ENCODE measurements around the gene RENBP. TPM values are rescaled to one million over a fixed set of nuclear protein-coding genes. Genes with fewer than 3 reads are reported as not detected.

The RENBP gene
- total RNA-seq, 1 donor from 2014 or later, result 8.6 TPM

DNA sequence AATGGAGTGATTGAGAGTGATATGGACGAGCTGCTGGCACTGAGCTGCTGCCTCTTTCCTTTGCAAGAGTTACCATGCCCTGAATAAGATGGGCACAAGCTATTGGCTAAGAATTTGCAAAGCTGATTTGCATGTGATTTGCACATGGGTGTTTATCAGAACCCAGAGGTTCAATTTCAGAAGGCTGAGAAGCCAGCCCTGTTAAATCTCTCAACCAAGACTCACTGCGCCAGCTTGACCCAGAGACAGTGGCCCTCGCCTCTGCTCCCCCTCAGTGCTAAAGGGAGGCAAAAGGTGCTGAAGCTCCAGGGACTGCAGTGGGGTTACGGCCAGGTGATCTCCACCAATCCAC is 19.1 kb downstream of the RENBP start:
- no peak for DNase-seq (ENCODE audit: low spot score)
- intact Hi-C loops (cut with DNase I), result no loop called here

DNA sequence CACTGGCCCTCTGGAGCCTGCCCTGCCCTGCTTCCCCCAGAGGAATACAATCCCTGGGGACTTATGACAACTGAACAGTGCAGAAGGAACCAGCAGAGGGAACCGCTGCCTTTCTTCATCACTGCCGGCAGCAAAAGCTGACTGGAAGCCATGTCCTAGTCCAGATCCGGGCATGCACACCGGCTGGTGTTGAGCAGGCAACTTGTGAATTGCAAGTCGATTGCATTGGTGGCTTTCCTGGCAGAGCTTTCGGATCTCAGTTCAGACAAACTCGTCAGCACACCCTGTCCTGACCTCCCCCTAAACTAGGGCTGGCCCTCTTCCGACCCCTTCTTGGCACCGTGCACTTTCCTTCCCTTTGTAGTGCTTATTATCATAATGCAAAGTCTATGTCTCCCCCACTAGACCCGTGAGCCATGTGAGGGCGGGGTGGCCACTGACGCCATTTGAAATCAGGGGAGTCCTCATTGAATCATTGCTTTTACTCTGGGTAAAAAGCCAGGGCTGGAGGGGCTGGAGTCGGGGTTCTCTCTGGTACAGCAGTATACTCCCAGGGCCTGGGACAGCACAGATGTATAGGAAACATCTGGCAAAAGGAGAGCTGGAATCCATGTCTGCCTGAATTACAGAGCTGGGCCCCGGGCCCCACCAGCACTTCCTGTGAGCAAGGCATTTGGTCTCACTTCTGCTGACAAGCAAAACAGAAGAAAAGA is 20.1 kb downstream of the RENBP start:
- intact Hi-C loops (cut with DNase I), result no loop called here
- no peak for DNase-seq (ENCODE audit: low spot score)

DNA sequence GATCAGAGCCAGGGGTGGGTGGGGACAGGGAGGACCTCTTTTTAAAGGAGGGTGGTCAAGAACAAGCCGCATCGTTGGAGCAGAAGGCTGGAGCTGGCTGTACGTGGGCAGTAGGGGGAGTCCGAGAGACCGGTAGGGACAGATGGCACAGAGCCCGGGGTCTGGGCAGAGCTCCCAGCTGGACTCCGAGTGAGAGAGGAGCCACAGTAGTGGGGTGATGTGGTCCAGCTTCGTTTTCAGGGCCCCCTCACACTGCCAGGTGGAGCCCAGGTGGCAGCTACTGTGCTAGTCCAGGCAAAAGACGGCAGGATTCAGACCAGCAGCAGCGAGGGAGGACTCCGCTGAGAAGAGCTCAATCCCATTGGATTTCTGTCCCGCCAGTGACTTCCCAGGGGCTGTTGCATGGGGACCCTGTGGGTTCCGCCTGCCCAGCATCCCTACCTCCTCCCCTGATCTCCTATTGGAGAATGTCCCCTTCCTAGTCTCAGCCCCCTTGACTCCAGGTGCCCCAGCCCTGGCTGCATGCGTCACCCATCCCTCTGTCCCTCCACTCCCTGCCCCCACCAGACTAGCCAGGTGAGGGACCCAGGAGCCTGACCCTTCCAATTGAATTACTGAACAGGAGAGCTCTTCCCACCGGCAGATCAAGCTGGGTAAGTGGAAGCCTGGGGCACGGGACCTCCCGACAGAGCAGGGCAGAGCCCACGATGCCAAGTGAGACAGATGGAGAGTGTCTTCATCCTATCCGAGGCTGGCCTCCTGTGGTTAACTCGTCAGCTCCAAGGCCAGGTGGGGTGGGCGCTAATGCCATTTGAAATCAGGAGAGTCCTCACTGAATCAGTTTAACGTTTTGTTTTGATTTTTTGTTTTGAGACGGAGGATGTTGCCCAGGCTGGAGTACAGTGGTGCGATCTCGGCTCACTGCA is 21.2 kb downstream of the RENBP start:
- peak; percentile 88 for DNase-seq (ENCODE audit: low spot score)
- intact Hi-C loops (cut with DNase I), result no loop called here

DNA sequence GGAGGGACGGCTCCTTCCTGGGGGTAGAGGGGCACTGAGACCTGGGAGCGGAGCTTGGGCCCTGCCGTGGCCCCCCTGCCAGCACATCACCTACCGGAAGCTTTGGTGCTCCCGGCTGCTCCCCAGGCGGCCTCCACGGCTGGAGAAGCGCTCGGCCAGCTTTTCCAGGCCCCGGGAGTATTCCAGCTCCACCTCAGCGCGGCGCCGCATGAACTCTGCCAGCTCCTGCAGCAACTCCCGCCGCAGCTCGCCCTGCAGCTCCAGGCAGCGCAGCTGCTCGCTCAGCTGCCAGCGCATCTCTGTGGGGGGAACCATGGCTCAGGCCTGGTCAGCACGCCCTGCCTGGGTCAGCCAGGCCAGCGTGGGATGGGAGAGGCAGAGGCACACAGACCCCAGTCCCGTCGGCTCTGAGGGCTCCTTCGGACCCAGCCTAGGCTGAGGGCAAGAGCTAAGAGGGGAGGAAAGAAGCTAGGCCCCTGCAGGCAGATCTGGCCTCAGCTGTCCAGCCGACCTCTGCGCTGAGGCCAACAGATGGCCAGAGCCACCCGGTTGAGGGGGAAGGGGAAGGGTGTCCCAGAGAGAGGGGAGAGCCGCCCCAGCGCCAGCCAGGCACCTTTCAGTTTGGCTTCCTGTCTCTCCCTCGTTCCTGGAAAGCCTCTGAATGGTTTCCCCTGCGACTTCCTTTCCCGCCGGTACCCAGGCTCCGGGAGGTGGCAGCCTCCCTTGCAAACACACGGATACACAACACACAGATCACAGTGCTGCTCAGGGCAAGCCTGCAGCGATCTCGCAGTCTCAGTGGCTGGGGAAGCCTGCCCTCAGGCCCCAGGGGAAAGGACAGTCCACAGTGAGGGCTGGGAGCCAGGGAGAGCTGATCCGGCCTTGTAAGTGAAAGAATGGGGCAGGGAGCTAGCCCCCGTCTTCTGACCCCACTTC is 22.7 kb downstream of the RENBP start:
- intact Hi-C loops (cut with DNase I), result no loop called here
- DNase-seq (ENCODE audit: low spot score), result no peak

DNA sequence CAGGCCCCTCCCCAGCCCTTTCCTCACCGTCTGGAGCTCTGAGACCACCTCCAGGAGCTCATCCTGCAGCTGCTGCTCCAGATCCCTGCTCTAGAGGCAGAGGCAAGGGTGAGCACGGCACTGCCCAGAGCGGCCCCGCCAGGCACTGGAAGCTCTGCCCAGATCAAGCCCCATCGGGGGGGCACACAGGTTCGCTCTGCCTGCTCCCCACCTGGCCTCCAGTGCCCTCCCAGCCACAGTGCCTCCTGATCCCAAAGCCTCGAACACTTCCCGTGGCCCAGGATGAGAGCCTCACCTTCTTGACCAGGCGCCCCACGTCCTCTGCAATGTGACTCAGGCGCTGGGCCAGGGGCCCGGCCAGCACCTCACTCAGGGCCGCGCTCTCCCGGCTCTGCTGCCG is 23.4 kb downstream of the RENBP start:
- intact Hi-C loops (cut with DNase I), result no loop called here
- DNase-seq (ENCODE audit: low spot score), result no peak

DNA sequence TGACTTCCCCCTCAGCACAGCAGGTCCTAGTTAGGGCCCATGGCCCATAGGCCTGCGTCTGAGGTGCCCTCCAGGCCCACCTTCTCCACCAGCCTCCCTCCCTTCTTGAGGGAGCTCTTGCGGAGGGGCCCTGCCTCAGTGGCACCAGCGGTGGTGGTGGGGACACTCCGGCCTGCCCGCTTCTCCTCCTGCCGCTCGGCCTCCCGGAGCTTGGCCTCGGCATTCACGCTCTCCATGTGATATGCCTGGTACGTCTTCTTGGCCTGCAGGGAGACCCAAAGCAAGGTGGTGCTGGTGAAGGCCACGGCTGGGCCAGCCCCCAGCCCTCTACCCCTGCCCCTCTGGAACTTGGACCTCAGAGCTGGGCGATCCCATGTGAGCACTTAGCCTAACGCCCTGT is 23.9 kb downstream of the RENBP start:
- intact Hi-C loops (cut with DNase I), result no loop called here
- DNase-seq (ENCODE audit: low spot score), result no peak

DNA sequence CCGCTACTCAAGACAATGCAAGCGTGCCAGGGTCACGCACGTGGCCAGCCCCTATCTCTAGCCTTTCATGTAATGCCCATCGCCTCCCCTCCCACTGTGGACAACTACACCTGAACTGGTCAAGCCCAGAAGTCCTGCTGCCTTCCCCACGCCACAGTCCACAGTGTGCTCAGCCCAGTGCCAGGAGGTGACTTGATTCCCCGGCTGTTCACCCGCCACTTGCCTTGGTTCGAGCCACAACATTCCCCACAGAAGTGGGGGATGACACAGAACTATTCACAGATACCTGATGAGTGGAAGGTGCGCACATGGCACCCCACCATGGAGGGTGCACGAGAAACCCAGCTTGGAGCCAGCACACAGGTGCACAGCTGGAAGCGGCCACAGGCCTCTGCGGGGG is 25.2 kb downstream of the RENBP start:
- intact Hi-C loops (cut with DNase I), result no loop called here
- DNase-seq (ENCODE audit: low spot score), result no peak

DNA sequence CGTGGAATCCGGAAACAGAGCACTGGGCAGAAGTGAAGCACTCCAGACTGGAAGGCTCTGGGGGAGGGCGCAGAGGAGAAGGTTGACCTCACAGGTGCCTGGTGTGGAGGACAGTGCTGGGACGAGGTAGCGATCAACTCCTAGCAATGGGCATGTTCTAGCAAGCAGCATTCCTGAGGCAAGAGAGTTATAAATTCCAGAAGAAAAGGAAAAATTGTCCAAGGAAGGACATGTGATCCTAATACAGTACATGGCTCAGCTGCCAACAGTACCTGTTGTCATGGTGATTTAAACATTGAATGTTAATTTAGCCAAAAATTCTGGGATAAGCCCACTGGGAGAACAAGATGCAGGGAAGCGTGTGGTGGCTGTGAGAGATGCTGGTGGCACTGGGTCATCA is 26.6 kb downstream of the RENBP start:
- DNase-seq (ENCODE audit: low spot score), result no peak
- intact Hi-C loops (cut with DNase I), result no loop called here

DNA sequence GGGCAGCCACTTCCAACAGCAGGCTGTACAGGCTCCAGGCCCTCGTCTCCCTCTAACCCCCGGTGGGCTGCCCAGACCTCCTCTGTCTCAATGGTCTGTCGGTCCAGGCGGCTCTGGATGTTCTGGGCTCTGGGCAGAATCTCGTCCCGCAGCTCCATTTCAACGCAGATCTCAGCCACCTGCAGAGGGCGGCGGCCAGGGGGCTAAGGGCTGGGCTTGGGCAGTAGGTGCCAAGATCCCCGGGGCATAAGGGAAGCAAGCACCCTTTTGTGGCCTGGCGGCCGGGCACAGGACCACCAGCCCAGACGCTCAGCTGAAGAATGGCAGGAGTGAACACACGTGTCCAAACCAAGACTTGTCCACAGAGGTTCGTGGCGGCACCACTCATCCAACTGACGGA is 30.7 kb downstream of the RENBP start:
- intact Hi-C loops (cut with DNase I), result no loop called here
- no peak for DNase-seq (ENCODE audit: low spot score)

DNA sequence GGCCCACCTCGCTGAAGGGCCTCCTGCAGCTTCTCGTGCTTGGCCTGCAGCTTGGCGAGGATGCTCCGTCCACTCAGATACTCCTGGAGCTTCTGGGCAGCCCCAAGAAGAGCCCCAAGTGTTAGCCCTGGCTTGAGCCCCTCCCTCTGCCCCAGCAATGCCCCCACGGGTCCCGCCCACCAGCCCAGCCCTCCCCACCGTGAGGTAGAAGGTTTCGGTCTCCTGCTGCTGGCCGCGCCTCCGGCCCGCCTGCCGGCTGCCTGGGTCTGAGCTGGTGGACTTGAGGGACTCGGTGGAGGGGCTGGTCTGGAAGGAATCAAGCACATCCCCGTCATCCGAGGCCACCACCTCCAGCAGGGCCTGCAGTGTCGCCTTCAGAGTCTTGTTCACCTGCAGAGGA is 31.2 kb downstream of the RENBP start:
- no peak for DNase-seq (ENCODE audit: low spot score)
- intact Hi-C loops (cut with DNase I), result no loop called here

DNA sequence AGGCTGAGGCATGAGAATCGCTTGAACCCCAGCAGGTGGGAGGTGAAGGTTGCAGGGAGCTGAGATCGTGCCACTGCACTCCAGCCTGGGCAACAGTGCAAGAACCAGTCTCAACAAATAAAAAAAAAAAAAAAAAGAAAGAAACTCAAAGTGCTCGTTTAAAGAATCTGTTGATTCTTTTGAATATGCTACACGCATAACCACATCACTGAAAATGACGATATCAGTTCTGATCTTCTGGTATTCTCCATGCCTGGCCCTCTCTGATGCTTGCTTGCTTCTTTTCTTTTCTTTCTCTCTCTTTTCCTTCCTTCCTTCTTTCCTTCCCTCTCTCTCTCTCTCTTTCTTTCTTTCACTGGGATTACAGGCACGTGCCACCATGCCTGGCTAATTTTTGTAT is 32.6 kb downstream of the RENBP start:
- intact Hi-C loops (cut with DNase I), result no loop called here
- no peak for DNase-seq (ENCODE audit: low spot score)

DNA sequence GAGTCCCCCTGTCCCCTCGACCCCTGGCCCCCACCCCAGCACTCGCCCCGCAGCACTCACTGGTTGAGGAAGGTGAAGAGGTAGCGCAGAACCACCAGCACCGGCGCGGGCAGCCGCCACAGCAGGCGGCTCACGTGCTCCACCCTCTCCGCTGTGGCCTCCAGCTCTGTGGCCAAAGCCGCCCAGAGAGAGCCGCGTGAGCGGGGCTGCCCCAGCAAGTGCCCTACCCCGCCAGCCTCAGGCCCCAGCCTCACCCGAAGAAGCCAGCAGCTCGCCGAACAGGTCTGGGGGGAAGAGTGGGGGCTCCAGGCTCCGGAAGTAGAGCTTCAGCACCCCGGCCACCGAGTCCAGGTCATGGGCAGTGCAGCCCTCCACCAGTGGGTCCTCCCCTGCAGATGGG is 34.0 kb downstream of the RENBP start:
- intact Hi-C loops (cut with DNase I), result no loop called here

DNA sequence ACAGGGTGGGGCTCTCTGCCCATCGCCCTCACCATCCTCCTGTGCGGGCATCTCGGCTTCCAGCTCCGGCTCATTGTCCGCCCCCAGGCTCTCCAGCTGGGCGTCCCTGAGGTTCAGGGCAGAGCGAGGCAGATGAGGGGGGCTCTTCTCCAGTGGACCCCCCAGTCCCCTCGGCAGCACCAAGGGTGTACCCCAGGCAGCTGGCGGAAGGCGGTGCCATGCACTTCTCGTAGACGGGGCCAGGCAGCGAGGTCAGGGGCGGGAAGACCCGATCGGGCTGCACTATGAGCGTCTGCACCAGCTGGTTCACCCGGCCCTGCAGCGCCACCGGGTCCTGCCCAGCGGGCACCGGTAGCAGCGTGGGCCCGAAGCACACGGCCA is 34.5 kb downstream of the RENBP start:
- intact Hi-C loops (cut with DNase I), result no loop called here
- DNase-seq (ENCODE audit: low spot score), result no peak

More for the DNA sequence above, 34.0 kb downstream of the RENBP start:
- DNase-seq (ENCODE audit: low spot score), result no peak

DNA sequence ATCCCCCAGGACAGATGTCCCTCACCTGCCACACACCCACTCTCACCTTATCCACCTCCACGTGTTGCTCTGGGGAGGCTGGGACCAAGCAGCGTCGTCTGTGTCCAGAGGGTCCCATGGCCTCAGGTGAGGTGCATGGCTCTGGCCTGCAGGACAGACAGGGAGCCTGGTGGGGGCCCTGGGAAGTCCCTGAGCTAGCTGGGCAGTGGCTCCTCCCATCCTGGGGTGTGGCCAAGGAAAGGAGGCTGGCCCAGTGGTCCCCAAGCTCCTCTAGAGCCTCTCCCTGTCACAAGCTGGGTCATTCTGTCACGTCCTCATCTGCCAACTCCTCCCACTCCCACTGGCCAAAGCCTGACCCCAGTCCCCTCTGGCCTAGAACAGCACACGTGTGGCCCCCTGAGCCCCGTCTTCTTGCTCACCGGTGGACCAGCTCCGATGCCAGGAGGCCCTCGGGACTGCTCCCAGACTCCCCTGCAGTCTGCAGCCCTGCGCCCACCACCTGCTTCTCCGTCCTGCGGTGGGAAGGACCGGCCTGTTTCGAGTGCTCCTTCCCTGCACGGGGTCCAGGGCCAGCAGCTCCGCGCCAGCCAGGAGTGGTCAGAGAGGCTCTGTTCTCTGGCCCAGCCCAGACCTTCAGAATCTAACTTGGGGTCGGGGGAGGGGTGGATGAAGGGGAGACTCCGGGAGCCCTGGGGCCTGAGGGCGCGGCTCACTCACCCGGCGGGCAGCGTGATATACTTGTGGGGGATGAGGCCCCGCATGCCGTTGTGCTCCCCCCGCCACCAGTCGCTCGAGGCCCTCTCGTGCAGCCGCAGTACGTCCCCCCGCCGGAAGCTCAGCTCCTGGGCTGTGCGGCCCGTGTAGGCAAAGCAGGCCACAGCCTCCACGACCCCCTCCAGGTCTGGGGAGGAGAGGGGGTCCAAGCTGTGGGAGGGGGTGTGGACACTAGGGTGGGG is 35.1 kb downstream of the RENBP start:
- intact Hi-C loops (cut with DNase I), result no loop called here
- no peak for DNase-seq (ENCODE audit: low spot score)

DNA sequence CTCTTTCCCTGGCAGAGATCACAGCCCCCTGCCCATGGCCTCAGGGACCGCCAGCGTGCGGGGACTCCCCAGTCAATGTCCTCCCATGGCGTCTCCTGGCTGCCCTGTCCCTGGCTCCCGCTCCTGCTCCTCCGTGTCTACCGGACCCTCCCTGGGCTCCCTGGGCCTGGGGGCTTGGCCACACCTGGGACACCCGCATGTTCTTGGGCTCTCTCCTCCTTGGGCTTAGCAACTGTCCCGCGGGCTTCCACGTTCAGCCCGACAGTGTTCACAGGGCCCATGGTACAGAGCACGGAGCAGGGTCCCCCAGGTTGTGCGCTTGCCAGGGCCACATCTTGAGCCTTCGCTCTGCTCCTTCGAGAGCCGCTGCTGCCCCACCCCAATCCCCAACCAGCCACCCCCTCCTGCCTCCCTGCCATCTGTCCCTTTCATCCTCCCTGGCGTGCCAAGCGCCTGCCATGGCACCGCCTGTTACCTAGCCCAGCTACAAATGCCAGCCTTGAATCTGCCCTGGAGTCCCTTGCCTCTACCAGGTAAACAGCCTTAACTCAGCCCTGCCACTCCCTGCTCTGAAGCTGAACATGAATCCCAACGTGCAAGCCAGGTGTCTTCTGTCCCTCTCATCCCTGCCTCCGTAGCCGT is 36.1 kb downstream of the RENBP start:
- intact Hi-C loops (cut with DNase I), result no loop called here
- no peak for DNase-seq (ENCODE audit: low spot score)

DNA sequence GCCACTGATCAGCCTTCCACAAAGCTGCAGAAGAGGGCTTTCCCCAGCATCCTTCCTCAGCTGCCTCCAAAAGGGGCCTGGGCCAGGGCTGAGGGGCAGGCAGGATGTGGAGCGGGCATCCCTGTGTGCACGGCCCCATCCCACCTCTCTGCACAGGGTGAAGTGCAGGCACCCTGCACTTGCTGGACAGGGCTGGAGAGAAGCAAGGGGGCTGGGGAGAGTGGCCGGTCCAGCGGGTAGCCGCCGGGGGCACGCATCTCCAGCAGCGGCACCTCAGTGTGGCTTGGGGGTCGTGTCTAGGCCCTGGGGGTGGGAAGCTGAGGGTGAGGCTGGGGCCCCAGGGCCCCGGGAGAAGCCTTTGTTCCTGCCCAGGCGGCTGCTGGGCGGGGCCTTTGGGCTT is 37.0 kb downstream of the RENBP start:
- no peak for DNase-seq (ENCODE audit: low spot score)
- intact Hi-C loops (cut with DNase I), result no loop called here

DNA sequence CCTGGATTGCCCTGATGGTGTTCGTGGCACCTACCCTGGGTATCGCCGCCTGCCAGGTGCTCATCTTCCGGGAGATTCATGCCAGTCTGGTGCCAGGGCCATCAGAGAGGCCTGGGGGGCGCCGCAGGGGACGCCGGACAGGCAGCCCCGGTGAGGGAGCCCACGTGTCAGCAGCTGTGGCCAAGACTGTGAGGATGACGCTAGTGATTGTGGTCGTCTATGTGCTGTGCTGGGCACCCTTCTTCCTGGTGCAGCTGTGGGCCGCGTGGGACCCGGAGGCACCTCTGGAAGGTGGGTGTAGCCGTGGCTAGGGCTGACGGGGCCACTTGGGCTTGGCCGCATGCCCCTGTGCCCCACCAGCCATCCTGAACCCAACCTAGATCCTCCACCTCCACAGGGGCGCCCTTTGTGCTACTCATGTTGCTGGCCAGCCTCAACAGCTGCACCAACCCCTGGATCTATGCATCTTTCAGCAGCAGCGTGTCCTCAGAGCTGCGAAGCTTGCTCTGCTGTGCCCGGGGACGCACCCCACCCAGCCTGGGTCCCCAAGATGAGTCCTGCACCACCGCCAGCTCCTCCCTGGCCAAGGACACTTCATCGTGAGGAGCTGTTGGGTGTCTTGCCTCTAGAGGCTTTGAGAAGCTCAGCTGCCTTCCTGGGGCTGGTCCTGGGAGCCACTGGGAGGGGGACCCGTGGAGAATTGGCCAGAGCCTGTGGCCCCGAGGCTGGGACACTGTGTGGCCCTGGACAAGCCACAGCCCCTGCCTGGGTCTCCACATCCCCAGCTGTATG is 38.1 kb downstream of the RENBP start:
- no peak for DNase-seq (ENCODE audit: low spot score)
- intact Hi-C loops (cut with DNase I), result no loop called here
